GM19023 (cell line): ENCODE measurements around the gene TMEM119.
A peak's percentile ranks its signal among the peaks of the same experiment; 100 is the strongest.
"Not testable (repeated sequence)": the region's sequence is repeated elsewhere in the genome, so short reads cannot be mapped to it uniquely, and the experiment has no call there.

Experiments used
- ATAC-seq: cut with Tn5 transposase; IDR thresholded peaks from one replicate; pipeline ENCODE4 v1.9.1; 2021; ENCODE audit warnings: mild to moderate bottlenecking, moderate library complexity; ENCODE audit not compliant: unreplicated experiment

The TMEM119 gene

GRCh38 chr12:108567406-108568337 is 30.2 kb downstream of the TMEM119 start:
- no peak for ATAC-seq

DNA sequence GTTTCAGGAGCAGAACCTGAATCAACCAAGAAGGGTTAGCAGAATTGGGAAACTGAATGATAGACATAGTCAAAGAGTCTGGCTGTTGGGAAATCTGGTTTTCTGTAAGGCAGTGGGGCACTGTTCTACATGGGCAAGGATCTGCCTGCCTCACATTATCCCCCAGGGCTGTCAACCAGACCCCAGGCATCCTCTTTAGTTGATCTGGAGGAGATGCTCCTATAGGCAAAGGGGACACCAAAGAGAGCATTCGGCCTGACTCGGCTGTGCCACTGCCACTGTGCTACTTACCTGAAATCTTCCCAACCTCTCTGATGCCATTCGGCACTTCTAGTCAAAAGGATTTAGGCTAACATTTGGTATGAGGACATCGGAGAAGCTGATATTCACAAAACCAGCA is 31.4 kb downstream of the TMEM119 start:
- ATAC-seq = no peak

GRCh38 chr12:108565976-108566375 is 31.9 kb downstream of the TMEM119 start:
- no peak for ATAC-seq

DNA sequence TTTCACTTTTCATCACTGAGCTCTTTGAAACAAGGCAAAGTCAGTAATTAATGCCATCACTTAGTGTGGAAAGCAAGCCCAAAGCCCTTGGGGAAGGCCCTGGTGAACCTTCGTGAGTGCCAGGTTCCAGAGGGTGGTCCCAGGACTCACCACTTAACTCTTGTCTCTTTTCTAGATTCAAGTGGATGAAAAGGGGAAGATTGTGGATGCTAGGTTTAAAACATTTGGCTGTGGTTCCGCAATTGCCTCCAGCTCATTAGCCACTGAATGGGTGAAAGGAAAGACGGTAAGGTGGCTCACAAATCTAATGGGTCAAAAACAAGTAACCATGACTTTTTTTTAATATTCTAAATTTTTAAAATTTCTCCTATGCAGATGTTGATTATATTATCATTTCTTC is 32.7 kb downstream of the TMEM119 start:
- ATAC-seq = no peak

GRCh38 chr12:108564724-108565123 is 33.2 kb downstream of the TMEM119 start:
- ATAC-seq = no peak

GRCh38 chr12:108563804-108564151 is 34.1 kb downstream of the TMEM119 start:
- ATAC-seq = no peak

DNA sequence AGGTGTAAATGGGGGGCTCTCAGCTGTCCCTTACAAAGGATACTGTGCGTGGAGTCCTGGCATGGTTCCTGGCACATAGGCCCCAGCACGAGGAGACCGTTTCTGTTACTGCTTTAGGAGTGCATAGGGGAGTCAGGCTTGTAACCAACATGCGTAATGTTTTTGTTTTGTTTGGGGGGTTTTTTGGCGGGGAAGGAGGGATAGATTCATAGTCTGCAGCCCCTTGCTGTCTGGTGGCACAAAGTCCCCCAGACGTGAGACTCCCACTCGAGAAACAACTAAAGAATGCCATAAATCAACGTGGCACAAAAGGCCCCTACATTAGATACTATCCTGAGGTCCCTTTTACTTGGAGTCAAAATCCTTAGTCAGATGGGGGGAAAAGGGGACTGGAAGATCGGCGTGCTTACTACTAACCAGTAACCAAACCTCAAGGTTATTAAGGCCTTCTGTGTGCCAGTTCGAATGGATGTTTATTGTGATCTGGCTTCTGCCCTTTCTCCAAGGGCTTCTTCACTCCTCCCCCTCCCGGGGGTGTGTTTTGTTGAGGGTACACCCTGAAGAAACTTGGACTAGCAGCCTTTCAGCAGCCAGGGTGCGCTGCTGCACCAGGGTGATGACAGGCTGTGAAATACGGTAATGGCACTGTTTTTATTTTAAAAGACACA is 34.6 kb downstream of the TMEM119 start:
- ATAC-seq = peak; percentile 42

- ATAC-seq = peak; percentile 59
Measured at GRCh38 chr12:108562348-108563135, 35.3 kb downstream of the TMEM119 start, which contains the start of gene ISCU. ISCU (plus strand) TSS chr12:108562596; CDS start chr12:108562623, 27 bp downstream.

DNA sequence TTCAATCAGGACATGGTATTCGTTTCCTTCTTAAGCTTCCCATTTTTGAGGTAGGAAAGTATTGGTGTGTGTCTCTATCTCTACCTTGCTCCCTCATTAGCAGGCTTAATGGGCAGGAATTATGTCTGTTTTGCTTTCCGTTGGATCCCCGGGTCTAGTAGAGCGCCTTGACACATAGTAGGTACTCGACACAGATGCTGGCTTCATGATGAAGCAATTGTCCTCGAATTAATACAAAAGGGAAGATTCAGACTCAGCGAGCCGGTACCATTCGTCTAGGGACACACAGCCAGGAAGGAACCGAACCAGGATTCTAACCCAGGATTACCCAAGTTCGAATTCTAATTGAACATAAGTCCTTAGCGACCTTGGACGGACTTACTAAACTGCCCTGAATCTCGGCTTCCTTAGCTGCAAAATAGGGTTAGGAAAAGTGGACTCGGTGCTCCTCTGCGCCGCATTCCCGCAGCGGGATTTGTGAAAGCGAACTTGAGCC is 36.0 kb downstream of the TMEM119 start:
- no peak for ATAC-seq

- ATAC-seq = peak; percentile 41
Measured at GRCh38 chr12:108560752-108561719, 36.8 kb downstream of the TMEM119 start, which contains the start of gene SART3. SART3 (minus strand) TSS chr12:108561173; CDS start chr12:108561154, 19 bp downstream.

- no peak for ATAC-seq
Measured at GRCh38 chr12:108560321-108560721, 37.6 kb downstream of the TMEM119 start.

GRCh38 chr12:108559748-108560147 is 38.1 kb downstream of the TMEM119 start:
- ATAC-seq = no peak

GRCh38 chr12:108559007-108559655 is 38.8 kb downstream of the TMEM119 start:
- no peak for ATAC-seq

DNA sequence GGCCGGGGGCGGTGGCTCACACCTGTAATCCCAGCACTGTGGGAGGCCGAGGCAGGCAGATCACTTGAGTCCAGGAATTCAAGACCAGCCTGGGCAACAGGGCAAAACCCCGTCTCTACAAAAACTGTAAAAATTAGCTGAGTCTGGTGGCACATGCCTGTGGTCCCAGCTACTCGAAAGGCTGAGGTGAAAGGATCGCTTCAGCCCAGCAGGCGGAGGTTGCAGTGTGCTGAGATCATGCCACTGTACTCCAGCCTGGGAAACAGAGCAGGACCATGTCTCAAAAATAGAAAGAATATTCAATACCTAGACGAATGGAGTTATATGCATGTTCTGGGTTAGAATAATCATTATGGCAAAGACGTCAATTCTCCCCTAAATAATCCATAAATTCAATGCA is 42.5 kb downstream of the TMEM119 start:
- ATAC-seq = not testable (repeated sequence)

DNA sequence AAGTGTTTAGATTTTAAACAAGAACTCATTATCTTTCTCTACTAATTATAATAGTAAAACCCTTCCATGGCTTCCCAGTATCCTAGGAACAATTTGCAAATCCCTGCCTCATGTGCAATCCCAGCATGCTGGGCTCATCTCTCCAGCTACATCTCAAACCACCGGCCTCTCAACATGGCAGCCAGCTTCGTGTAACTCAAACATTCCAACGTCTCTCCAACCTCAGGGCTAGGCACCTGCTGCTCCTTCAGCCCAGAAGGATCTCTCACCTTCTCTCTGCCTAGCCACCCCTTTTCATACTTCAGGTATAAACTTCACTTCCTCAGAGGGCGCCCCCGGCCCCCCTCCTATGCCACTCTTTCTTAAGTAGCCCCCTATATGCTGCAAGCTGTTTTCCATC is 44.1 kb downstream of the TMEM119 start:
- no peak for ATAC-seq

- ATAC-seq = no peak
Measured at GRCh38 chr12:108551535-108551934, 46.3 kb downstream of the TMEM119 start.

DNA sequence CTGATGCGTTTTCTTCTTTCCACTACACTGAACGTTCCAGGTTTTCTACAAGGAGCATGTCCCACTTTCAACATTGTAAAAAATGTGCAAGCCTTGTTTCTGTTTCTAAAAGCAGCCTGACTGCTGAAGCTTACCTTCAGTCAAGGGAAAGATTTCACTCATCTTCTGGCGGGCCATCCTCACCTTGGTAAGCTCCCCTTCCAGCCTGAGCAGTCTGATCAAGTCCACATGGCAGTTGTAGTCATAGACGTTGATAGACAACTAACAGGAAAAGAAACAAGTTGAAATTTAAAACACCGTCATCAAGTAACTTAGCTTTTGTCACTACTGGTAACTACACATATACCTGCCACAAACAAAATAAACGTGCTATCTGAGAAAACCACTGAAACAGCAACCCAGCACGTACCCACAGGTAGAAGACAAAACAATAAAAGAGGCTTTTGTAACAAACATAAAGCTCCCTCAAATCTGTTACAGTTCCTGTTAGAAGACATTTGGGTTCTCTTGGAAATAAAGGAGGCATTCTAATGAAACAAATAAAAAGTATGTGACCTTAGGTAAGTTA is 48.8 kb downstream of the TMEM119 start:
- ATAC-seq = no peak

DNA sequence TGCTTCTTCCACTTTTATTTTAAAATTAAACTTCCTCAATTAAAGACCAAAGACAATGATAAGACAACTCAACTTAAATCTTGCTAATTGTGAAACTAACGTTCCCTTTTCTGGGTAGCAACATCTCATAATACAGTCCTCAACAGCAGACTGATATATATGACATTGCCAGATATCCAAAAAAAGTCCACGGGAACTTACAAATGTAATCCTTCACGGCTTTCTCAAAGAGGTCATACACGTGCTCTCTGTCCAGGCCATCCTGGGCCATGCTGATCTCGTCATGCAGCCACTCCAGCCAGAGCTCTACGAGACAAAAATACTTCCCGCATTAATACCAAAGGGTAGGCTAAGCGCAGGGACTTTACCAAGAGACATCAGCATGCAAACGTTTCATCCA is 50.2 kb downstream of the TMEM119 start:
- ATAC-seq = no peak

- ATAC-seq = no peak
Measured at GRCh38 chr12:108543652-108544051, 54.2 kb downstream of the TMEM119 start.
